OCI-LY7 (cell line): ENCODE results near the gene RPS6KA3. TPM values are rescaled to one million over a fixed set of nuclear protein-coding genes. Genes with fewer than 3 reads are reported as not detected.
"Not testable (repeated sequence)": the region's sequence is repeated elsewhere in the genome, so short reads cannot be mapped to it uniquely, and the experiment has no call there.

Source experiments
- BruUV-seq: library from RNA; stranded (reverse); fragments of 400-500 nt; replicated peaks from 2 replicates; lab custom pipeline; 2021; lab: Mats Ljungman, UMichigan
- CTCF ChIA-PET: fragments of 300-600 bp; sonication (Branson Sonifier 250); formaldehyde crosslinking; loops from one replicate; lab custom pipeline; 2022; ENCODE audit warnings: antibody characterized with exemption; ENCODE audit not compliant: unreplicated experiment; lab: Charles Lee
- POLR2A ChIA-PET: fragments of 300-600 bp; sonication (Branson Sonifier 250); formaldehyde crosslinking; loops from one replicate; lab custom pipeline; 2022; ENCODE audit warnings: antibody characterized with exemption; lab: Charles Lee
- DNase-seq: peaks from one replicate; pipeline ENCODE4 v3.0.0-alpha.2; 2015; ENCODE audit warnings: low spot score
- H2AFZ ChIP-seq: fragments of 200-600 bp; sonication (generic), shearing (Covaris generic); 2 replicates; pipeline ENCODE4 v1.6.1; 2014; ENCODE audit warnings: mild to moderate bottlenecking, antibody characterized with exemption, low read length, moderate library complexity
- H3K27ac ChIP-seq: fragments of 200-600 bp; sonication (generic); 2 replicates; pipeline ENCODE4 v1.5.1; 2014; ENCODE audit warnings: mixed run types, low read depth, mild to moderate bottlenecking, moderate library complexity, low read length, inconsistent platforms; ENCODE audit not compliant: poor library complexity, severe bottlenecking
- H3K36me3 ChIP-seq: fragments of 200-600 bp; sonication (generic); 2 replicates; pipeline ENCODE4 v1.6.1; 2014; ENCODE audit warnings: mild to moderate bottlenecking, antibody characterized with exemption, low read length, moderate library complexity, mixed read lengths; ENCODE audit not compliant: insufficient read depth
- H3K4me1 ChIP-seq: fragments of 200-600 bp; sonication (generic); 2 replicates; pipeline ENCODE4 v1.5.1; 2014; ENCODE audit warnings: mild to moderate bottlenecking, low read length; ENCODE audit not compliant: insufficient read depth, poor library complexity, severe bottlenecking
- H3K4me2 ChIP-seq: fragments of 200-600 bp; sonication (generic); 2 replicates; pipeline ENCODE4 v1.6.1; 2014; ENCODE audit warnings: mild to moderate bottlenecking, low read length
- H3K4me3 ChIP-seq: fragments of 200-600 bp; sonication (generic); 2 replicates; pipeline ENCODE4 v1.5.1; 2014; ENCODE audit warnings: mild to moderate bottlenecking, low read depth, low read length; ENCODE audit not compliant: poor library complexity, severe bottlenecking
- H3K79me2 ChIP-seq: fragments of 200-600 bp; sonication (generic); 2 replicates; pipeline ENCODE4 v1.6.1; 2016; ENCODE audit warnings: low read depth, mild to moderate bottlenecking, low read length, moderate library complexity, mixed read lengths; ENCODE audit not compliant: insufficient read depth
- H3K9me2 ChIP-seq: fragments of 200-600 bp; sonication (generic); 2 replicates; pipeline ENCODE4 v1.6.1; 2016; ENCODE audit warnings: mild to moderate bottlenecking, low read length, mixed read lengths; ENCODE audit not compliant: insufficient read depth
- H3K9me3 ChIP-seq: fragments of 200-600 bp; sonication (generic); 2 replicates; pipeline ENCODE4 v1.6.1; 2014; ENCODE audit warnings: mild to moderate bottlenecking, mixed run types, low read length, mixed read lengths
- H4K20me1 ChIP-seq: fragments of 200-600 bp; sonication (generic); 2 replicates; pipeline ENCODE4 v1.6.1; 2014; ENCODE audit warnings: mild to moderate bottlenecking, antibody characterized with exemption, low read length, moderate library complexity, mixed read lengths; ENCODE audit not compliant: insufficient read depth
- CTCF ChIP-seq: fragments of 200-600 bp; sonication (generic); conservative IDR thresholded peaks from 2 replicates; pipeline ENCODE4 v1.5.1; 2014; ENCODE audit warnings: mild to moderate bottlenecking, antibody characterized with exemption, low read length, moderate library complexity, mixed read lengths
- EZH2phosphoT487 ChIP-seq: fragments of 200-600 bp; sonication (generic); IDR thresholded peaks from 2 replicates; pipeline ENCODE4 v1.6.1; 2018; ENCODE audit warnings: low read depth, borderline replicate concordance, mild to moderate bottlenecking, mixed run types, antibody characterized with exemption, low read length, moderate library complexity, mixed read lengths
- intact Hi-C: fragments of 100-400 bp; cut with micrococcal nuclease; formaldehyde crosslinking; loops from one replicate; pipeline ENCODE4 v1.10.0; 2022; ENCODE audit not compliant: unreplicated experiment
- total RNA-seq, 2 experiments: library from RNA; depleted of rRNA in 1 of 2; stranded (reverse); fragments of >200 nt in 1 of 2; shearing (Covaris generic) in 1 of 2; gene quantifications; 2 replicates each; pipeline ENCODE4 v1.2.3, GENCODE V29; 2014 to 2022

Gene RPS6KA3
- total RNA-seq, 2 experiments from 2014 or later, result 21.6 to 35.4 TPM

- TF ChIP-seq EZH2phosphoT487 (no peak), CTCF (no peak)
- ChIA-PET POLR2A (no interaction called here), CTCF (no interaction called here)
- no peaks in the 10 kb centered on the region for H3K9me2 ChIP-seq
- H3K9me3 ChIP-seq, result no peaks in the 10 kb centered on the region
- no peak overlapping the region for H2AFZ ChIP-seq
- intact Hi-C loops, result loop anchor here (1.0 to 5.0 kb wide), 2 partner anchors 74 to 189 kb away; no protein-coding TSS in a partner anchor
- no peaks in the 10 kb centered on the region; the same call in 1 of the 2 replicates for H3K79me2 ChIP-seq
- H3K4me1 ChIP-seq, result peaks cover 12% of the 10 kb centered on the region
- peaks cover 16% of the 10 kb centered on the region for H3K36me3 ChIP-seq
- BruUV-seq, result no TSS peak
- no peak overlapping the region for H3K4me2 ChIP-seq
- no peak overlapping the region for H3K27ac ChIP-seq
- no peak for DNase-seq
- no peaks in the 10 kb centered on the region for H4K20me1 ChIP-seq
- no peak overlapping the region for H3K4me3 ChIP-seq
Measured at GRCh38 chrX:20253232-20253543, 13.5 kb downstream of the RPS6KA3 start.

- Histone ChIP-seq H3K4me3 (no peak overlapping the region), H3K9me2 (no peaks in the 10 kb centered on the region), H3K79me2 (no peaks in the 10 kb centered on the region; the same call in 1 of the 2 replicates), H2AFZ (no peak overlapping the region), H3K36me3 (peaks cover 16% of the 10 kb centered on the region), H3K27ac (no peak overlapping the region), H3K9me3 (no peaks in the 10 kb centered on the region), H3K4me2 (no peak overlapping the region), H3K4me1 (peaks cover 12% of the 10 kb centered on the region), H4K20me1 (no peaks in the 10 kb centered on the region)
- CTCF ChIA-PET, result no interaction called here
- TF ChIP-seq EZH2phosphoT487, result no peak
- TF ChIP-seq CTCF, result peak; percentile 69
- intact Hi-C loops, result loop anchor here (1.0 to 5.0 kb wide), 2 partner anchors 75 to 190 kb away; no protein-coding TSS in a partner anchor
- peak; percentile 52 for DNase-seq
- no TSS peak for BruUV-seq
- POLR2A ChIA-PET, result no interaction called here
Measured at GRCh38 chrX:20252381-20253231, 14.1 kb downstream of the RPS6KA3 start.

GRCh38 chrX:20251691-20252090 is 15.0 kb downstream of the RPS6KA3 start:
- H3K4me2 ChIP-seq, result no peak overlapping the region
- H3K9me3 ChIP-seq, result no peaks in the 10 kb centered on the region
- H3K36me3 ChIP-seq, result peaks cover 16% of the 10 kb centered on the region
- no TSS peak for BruUV-seq
- no peaks in the 10 kb centered on the region; the same call in 1 of the 2 replicates for H3K79me2 ChIP-seq
- intact Hi-C loops, result loop anchor here (5.0 kb wide), 1 partner anchor 76 kb away; no protein-coding TSS in a partner anchor
- CTCF ChIA-PET, result no interaction called here
- no peak overlapping the region for H3K27ac ChIP-seq
- no peak overlapping the region for H2AFZ ChIP-seq
- POLR2A ChIA-PET, result no interaction called here
- H3K9me2 ChIP-seq, result no peaks in the 10 kb centered on the region
- DNase-seq, result no peak
- TF ChIP-seq EZH2phosphoT487 (no peak), CTCF (no peak)
- no peak overlapping the region for H3K4me3 ChIP-seq
- H3K4me1 ChIP-seq, result peaks cover 12% of the 10 kb centered on the region
- no peaks in the 10 kb centered on the region for H4K20me1 ChIP-seq

- intact Hi-C loops, result loop anchor here (5.0 kb wide), 1 partner anchor 77 kb away; no protein-coding TSS in a partner anchor
- H3K4me2 ChIP-seq, H3K27ac ChIP-seq, H3K4me3 ChIP-seq, H2AFZ ChIP-seq, H3K9me3 ChIP-seq, H3K9me2 ChIP-seq, H3K79me2 ChIP-seq, CTCF ChIA-PET, BruUV-seq, POLR2A ChIA-PET, H4K20me1 ChIP-seq, DNase-seq: not testable (repeated sequence)
- peaks cover 12% of the 10 kb centered on the region for H3K4me1 ChIP-seq
- H3K36me3 ChIP-seq, result peaks cover 16% of the 10 kb centered on the region
Measured at GRCh38 chrX:20250146-20250545, 16.6 kb downstream of the RPS6KA3 start.
